IPS-15b (cell line): ENCODE measurements around the gene SPATA24.
A peak's percentile ranks its signal among the peaks of the same experiment; 100 is the strongest.
"Not testable (repeated sequence)": the region's sequence is repeated elsewhere in the genome, so short reads cannot be mapped to it uniquely, and the experiment has no call there.

Source experiments
- H3K27me3 ChIP-seq: one replicate; pipeline ENCODE4 v1.6.1; 2013; ENCODE audit warnings: low read length; ENCODE audit not compliant: control insufficient read depth, insufficient read depth
- H3K36me3 ChIP-seq: one replicate; pipeline ENCODE4 v1.6.1; 2013; ENCODE audit warnings: low read length; ENCODE audit not compliant: control insufficient read depth, insufficient read depth
- H3K4me1 ChIP-seq: one replicate; pipeline ENCODE4 v1.6.1; 2013; ENCODE audit warnings: mild to moderate bottlenecking, low read length; ENCODE audit not compliant: control insufficient read depth, insufficient read depth
- H3K4me3 ChIP-seq: one replicate; pipeline ENCODE4 v1.5.1; 2013; ENCODE audit warnings: low read depth, low read length
- H3K9ac ChIP-seq: one replicate; pipeline ENCODE4 v1.6.1; 2013; ENCODE audit warnings: low read depth, mild to moderate bottlenecking, low read length
- H3K9me3 ChIP-seq: one replicate; pipeline ENCODE4 v1.6.1; 2013; ENCODE audit warnings: mild to moderate bottlenecking, low read length; ENCODE audit not compliant: control insufficient read depth, insufficient read depth

SPATA24 gene

GRCh38 chr5:139392324-139392677 is 11.6 kb downstream of the SPATA24 start:
- peaks cover 24% of the 10 kb centered on the region for H3K27me3 ChIP-seq
- H3K4me3 ChIP-seq = peak overlapping the region; percentile 72
- H3K36me3 ChIP-seq = no peaks in the 10 kb centered on the region
- H3K4me1 ChIP-seq = peaks cover 14% of the 10 kb centered on the region
- H3K9ac ChIP-seq = no peak overlapping the region
- H3K9me3 ChIP-seq = no peaks in the 10 kb centered on the region

- H3K9me3 ChIP-seq = no peaks in the 10 kb centered on the region
- H3K4me1 ChIP-seq = peaks cover 14% of the 10 kb centered on the region
- H3K36me3 ChIP-seq = no peaks in the 10 kb centered on the region
- no peak overlapping the region for H3K9ac ChIP-seq
- H3K4me3 ChIP-seq = peak overlapping the region; percentile 72
- H3K27me3 ChIP-seq = peaks cover 24% of the 10 kb centered on the region
Measured at GRCh38 chr5:139391570-139392323, 12.1 kb downstream of the SPATA24 start.

GRCh38 chr5:139390639-139391569 is 13.0 kb downstream of the SPATA24 start:
- Histone ChIP-seq H3K4me1 (peaks cover 14% of the 10 kb centered on the region), H3K27me3 (peaks cover 24% of the 10 kb centered on the region), H3K4me3 (no peak overlapping the region), H3K9me3 (no peaks in the 10 kb centered on the region), H3K9ac (no peak overlapping the region), H3K36me3 (no peaks in the 10 kb centered on the region)

- Histone ChIP-seq H3K4me3 (no peak within 1 kb of the TSS), H3K9me3 (no peaks in the 10 kb centered on the region), H3K27me3 (peaks cover 20% of the 10 kb centered on the region), H3K9ac (no peak within 1 kb of the TSS), H3K36me3 (no peaks in the 10 kb centered on the region), H3K4me1 (peaks cover 11% of the 10 kb centered on the region)
Measured at GRCh38 chr5:139389701-139390638, 13.9 kb downstream of the SPATA24 start, which contains the start of gene MZB1. Gene MZB1, minus strand, starts transcription at chr5:139389913. Its CDS starts 57 bp downstream, at chr5:139389856.

GRCh38 chr5:139388198-139388821 is 15.6 kb downstream of the SPATA24 start:
- peaks cover 7% of the 10 kb centered on the region for H3K27me3 ChIP-seq
- H3K4me1 ChIP-seq = peaks cover 11% of the 10 kb centered on the region
- no peaks in the 10 kb centered on the region for H3K36me3 ChIP-seq
- H3K9me3 ChIP-seq = no peaks in the 10 kb centered on the region
- no peak overlapping the region for H3K9ac ChIP-seq
- H3K4me3 ChIP-seq = peak overlapping the region; percentile 8

GRCh38 chr5:139387611-139388197 is 16.2 kb downstream of the SPATA24 start:
- no peaks in the 10 kb centered on the region for H3K9me3 ChIP-seq
- H3K9ac ChIP-seq = no peak overlapping the region
- no peaks in the 10 kb centered on the region for H3K36me3 ChIP-seq
- H3K4me1 ChIP-seq = peaks cover 11% of the 10 kb centered on the region
- H3K27me3 ChIP-seq = peaks cover 4% of the 10 kb centered on the region
- no peak overlapping the region for H3K4me3 ChIP-seq

GRCh38 chr5:139386956-139387355 is 16.9 kb downstream of the SPATA24 start:
- H3K27me3 ChIP-seq, H3K36me3 ChIP-seq, H3K9me3 ChIP-seq, H3K4me3 ChIP-seq, H3K9ac ChIP-seq: not testable (repeated sequence)
- H3K4me1 ChIP-seq = peaks cover 11% of the 10 kb centered on the region

GRCh38 chr5:139386050-139386438 is 17.8 kb downstream of the SPATA24 start:
- H3K27me3 ChIP-seq = peaks cover 1% of the 10 kb centered on the region
- peaks cover 9% of the 10 kb centered on the region for H3K4me1 ChIP-seq
- no peaks in the 10 kb centered on the region for H3K9me3 ChIP-seq
- no peak overlapping the region for H3K4me3 ChIP-seq
- no peak overlapping the region for H3K9ac ChIP-seq
- no peaks in the 10 kb centered on the region for H3K36me3 ChIP-seq

GRCh38 chr5:139385061-139386049 is 18.5 kb downstream of the SPATA24 start:
- H3K36me3 ChIP-seq = no peaks in the 10 kb centered on the region
- no peaks in the 10 kb centered on the region for H3K9me3 ChIP-seq
- H3K9ac ChIP-seq = no peak overlapping the region
- H3K4me1 ChIP-seq = peaks cover 9% of the 10 kb centered on the region
- H3K27me3 ChIP-seq = no peaks in the 10 kb centered on the region
- H3K4me3 ChIP-seq = no peak overlapping the region

- no peaks in the 10 kb centered on the region for H3K36me3 ChIP-seq
- no peak overlapping the region for H3K4me3 ChIP-seq
- no peaks in the 10 kb centered on the region for H3K27me3 ChIP-seq
- H3K9me3 ChIP-seq = no peaks in the 10 kb centered on the region
- peaks cover 9% of the 10 kb centered on the region for H3K4me1 ChIP-seq
- H3K9ac ChIP-seq = no peak overlapping the region
Measured at GRCh38 chr5:139384591-139385051, 19.3 kb downstream of the SPATA24 start.
